WTC11 (cell line): ENCODE data around the gene RPTOR. TPM values are rescaled to one million over a fixed set of nuclear protein-coding genes. Genes with fewer than 3 reads are reported as not detected.

ENCODE experiments used
- ATAC-seq: fragments of 200-7000 bp; cut with Tn5 transposase; 2 replicates; pipeline ENCODE4 v1.10.0; 2021; ENCODE audit warnings: mild to moderate bottlenecking, moderate library complexity
- CTCF ChIA-PET: fragments of 300-600 bp; sonication (Branson Sonifier 250); formaldehyde crosslinking; loops from one replicate; lab custom pipeline; 2021; ENCODE audit warnings: antibody characterized with exemption; lab: Charles Lee
- POLR2A ChIA-PET: fragments of 350-600 bp; sonication (Branson Sonifier 250); formaldehyde crosslinking; loops from one replicate; lab custom pipeline; 2021; ENCODE audit warnings: antibody characterized with exemption; lab: Charles Lee
- DNase-seq: peaks from one replicate; pipeline ENCODE4 v3.0.0; 2021; ENCODE audit warnings: low spot score
- H3K27ac Mint-ChIP-seq: 2 replicates; pipeline ENCODE4 v1.8.0; 2021; ENCODE audit warnings: mixed read lengths
- H3K27me3 Mint-ChIP-seq: 2 replicates; pipeline ENCODE4 v1.8.0; 2021; ENCODE audit warnings: low read depth, mild to moderate bottlenecking, moderate library complexity, mixed read lengths
- H3K36me3 Mint-ChIP-seq: 2 replicates; pipeline ENCODE4 v1.8.0; 2021; ENCODE audit warnings: mixed read lengths
- H3K4me1 Mint-ChIP-seq: 2 replicates; pipeline ENCODE4 v1.8.0; 2022; ENCODE audit warnings: mixed read lengths
- H3K4me3 Mint-ChIP-seq: 2 replicates; pipeline ENCODE4 v1.8.0; 2021; ENCODE audit warnings: mild to moderate bottlenecking, moderate library complexity, mixed read lengths
- H3K9me3 Mint-ChIP-seq: 2 replicates; pipeline ENCODE4 v1.8.0; 2021; ENCODE audit warnings: mixed read lengths
- ATF3 ChIP-seq: sonication (generic); formaldehyde crosslinking; conservative IDR thresholded peaks from 2 replicates; pipeline ENCODE4 v1.8.1; 2022; ENCODE audit warnings: mild to moderate bottlenecking, missing genetic modification reagents
- ATF6 ChIP-seq: sonication (generic); formaldehyde crosslinking; IDR thresholded peaks from 2 replicates; pipeline ENCODE4 v1.8.1; 2023; ENCODE audit warnings: mild to moderate bottlenecking, missing genetic modification reagents
- CDX4 ChIP-seq: fragments of 250-450 bp; sonication (Bioruptor Pico); IDR thresholded peaks from 2 replicates; pipeline ENCODE4 v1.9.0; 2021; ENCODE audit warnings: moderate library complexity, mild to moderate bottlenecking, inconsistent platforms, borderline replicate concordance
- CREM ChIP-seq: sonication (generic); formaldehyde crosslinking; IDR thresholded peaks from 2 replicates; pipeline ENCODE4 v1.8.1; 2022; ENCODE audit warnings: mild to moderate bottlenecking, missing genetic modification reagents, moderate library complexity
- CTCF ChIP-seq: fragments of 200-600 bp; IDR thresholded peaks from 2 replicates; pipeline ENCODE4 v1.8.0; 2022; ENCODE audit warnings: antibody characterized with exemption
- E2F1 ChIP-seq: sonication (generic); formaldehyde crosslinking; IDR thresholded peaks from 2 replicates; pipeline ENCODE4 v1.8.0; 2022; ENCODE audit warnings: mild to moderate bottlenecking, missing genetic modification reagents
- E2F5 ChIP-seq: sonication (generic); formaldehyde crosslinking; IDR thresholded peaks from 2 replicates; pipeline ENCODE4 v1.8.1; 2022; ENCODE audit warnings: mild to moderate bottlenecking, moderate library complexity, missing genetic modification reagents
- ERG ChIP-seq: fragments of 250-450 bp; sonication (Bioruptor Pico); IDR thresholded peaks from 2 replicates; pipeline ENCODE4 v1.8.0; 2021; ENCODE audit warnings: mild to moderate bottlenecking
- HMGXB4 ChIP-seq: sonication (generic); formaldehyde crosslinking; IDR thresholded peaks from 2 replicates; pipeline ENCODE4 v1.8.1; 2023; ENCODE audit warnings: mild to moderate bottlenecking, moderate library complexity, missing genetic modification reagents
- IRF2 ChIP-seq: sonication (generic); formaldehyde crosslinking; IDR thresholded peaks from 2 replicates; pipeline ENCODE4 v1.8.0; 2022; ENCODE audit warnings: low read depth, missing genetic modification reagents, borderline replicate concordance
- MXD4 ChIP-seq: fragments of 250-450 bp; sonication (Bioruptor Pico); IDR thresholded peaks from 2 replicates; pipeline ENCODE4 v1.8.0; 2021; ENCODE audit warnings: mild to moderate bottlenecking, moderate library complexity, borderline replicate concordance
- MYBL2 ChIP-seq: sonication (generic); formaldehyde crosslinking; IDR thresholded peaks from 2 replicates; pipeline ENCODE4 v1.8.1; 2023; ENCODE audit warnings: mild to moderate bottlenecking, moderate library complexity, missing genetic modification reagents
- PREB ChIP-seq: sonication (generic); formaldehyde crosslinking; IDR thresholded peaks from 2 replicates; pipeline ENCODE4 v1.8.1; 2022; ENCODE audit warnings: mild to moderate bottlenecking, missing genetic modification reagents, moderate library complexity, borderline replicate concordance
- SP1 ChIP-seq: sonication (generic); formaldehyde crosslinking; conservative IDR thresholded peaks from 2 replicates; pipeline ENCODE4 v1.8.1; 2022; ENCODE audit warnings: missing genetic modification reagents
- ZNF138 ChIP-seq: sonication (generic); formaldehyde crosslinking; conservative IDR thresholded peaks from 2 replicates; pipeline ENCODE4 v1.8.1; 2022; ENCODE audit warnings: mild to moderate bottlenecking, moderate library complexity, missing genetic modification reagents
- ZNF232 ChIP-seq: sonication (generic); formaldehyde crosslinking; IDR thresholded peaks from 2 replicates; pipeline ENCODE4 v1.8.0; 2022; ENCODE audit warnings: mild to moderate bottlenecking, missing genetic modification reagents
- ZNF263 ChIP-seq: sonication (generic); formaldehyde crosslinking; IDR thresholded peaks from 2 replicates; pipeline ENCODE4 v1.8.1; 2022; ENCODE audit warnings: low read depth, mild to moderate bottlenecking, moderate library complexity, missing genetic modification reagents
- ZNF281 ChIP-seq: sonication (generic); formaldehyde crosslinking; IDR thresholded peaks from 2 replicates; pipeline ENCODE4 v1.8.0; 2023; ENCODE audit warnings: mild to moderate bottlenecking, missing genetic modification reagents
- ZNF396 ChIP-seq: fragments of 250-450 bp; sonication (Bioruptor Pico); IDR thresholded peaks from 2 replicates; pipeline ENCODE4 v1.8.0; 2021; ENCODE audit warnings: mild to moderate bottlenecking, moderate library complexity, borderline replicate concordance
- ZNF512 ChIP-seq: sonication (generic); formaldehyde crosslinking; IDR thresholded peaks from 2 replicates; pipeline ENCODE4 v1.8.1; 2022; ENCODE audit warnings: missing genetic modification reagents, borderline replicate concordance
- total RNA-seq: library from RNA; stranded (reverse); gene quantifications from 3 replicates; pipeline ENCODE4 v1.2.3, GENCODE V29; 2021

RPTOR gene
- total RNA-seq, 1 experiment from 2014 or later = 41.0 TPM

GRCh38 chr17:80783971-80784370 lies 239.3 kb downstream of the RPTOR start:
- Mint-ChIP-seq H3K4me3 (no peak overlapping the region), H3K4me1 (peaks cover 26% of the 10 kb centered on the region), H3K9me3 (no peaks in the 10 kb centered on the region), H3K27ac (no peak overlapping the region), H3K27me3 (no peaks in the 10 kb centered on the region), H3K36me3 (no peaks in the 10 kb centered on the region)
- POLR2A ChIA-PET = no interaction called here
- no peak for DNase-seq
- TF ChIP-seq ERG (CRISPR knock-in tag) (no peak), PREB (no peak), ZNF281 (CRISPR knock-in tag) (no peak), MYBL2 (CRISPR knock-in tag) (no peak), ZNF263 (no peak), IRF2 (CRISPR knock-in tag) (no peak), CREM (CRISPR knock-in tag) (no peak), ZNF396 (no peak), ZNF512 (CRISPR knock-in tag) (no peak), E2F1 (CRISPR knock-in tag) (no peak), ATF3 (CRISPR knock-in tag) (no peak), CDX4 (CRISPR knock-in tag) (no peak), ATF6 (no peak), MXD4 (CRISPR knock-in tag) (no peak), ZNF232 (no peak), E2F5 (CRISPR knock-in tag) (no peak), HMGXB4 (CRISPR knock-in tag) (no peak), SP1 (no peak), CTCF (no peak), ZNF138 (CRISPR knock-in tag) (no peak)
- CTCF ChIA-PET = interaction anchor here (1.0 kb wide), 1 partner anchor 237 kb away, joined by 3 read pairs; no protein-coding TSS in a partner anchor
- no peak for ATAC-seq
